ENCODE measurements around the gene MARK2.
A peak's percentile ranks its signal among the peaks of the same experiment; 100 is the strongest.

Gene MARK2

DNA sequence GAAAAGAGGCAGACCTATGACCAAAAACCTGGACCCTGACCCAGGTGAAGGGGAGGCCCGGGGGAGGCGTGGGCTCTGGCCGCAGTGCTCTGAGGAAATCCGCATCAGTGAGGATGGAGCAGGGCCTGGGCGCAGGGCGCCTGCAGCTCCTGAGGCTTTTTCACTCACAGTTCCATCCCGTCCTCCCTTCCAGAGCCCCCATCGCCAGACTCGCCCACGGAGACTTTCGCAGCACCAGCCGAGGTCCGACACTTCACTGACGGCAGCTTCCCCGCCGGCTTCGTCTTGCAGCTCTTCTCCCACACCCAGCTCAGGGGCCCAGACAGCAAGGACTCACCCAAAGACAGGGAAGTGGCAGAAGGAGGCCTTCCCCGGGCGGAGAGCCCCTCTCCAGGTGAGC lies 20.3 kb upstream of the MARK2 start:
- TF ChIP-seq USF1 (IDR thresholded peaks at IDR 0.05) = no peak
- TF ChIP-seq EP300 (IDR thresholded peaks at IDR 0.05; ENCODE audit: borderline replicate concordance) = no peak
- TF ChIP-seq REST (IDR thresholded peaks at IDR 0.05; ENCODE audit: low read depth) = no peak
- TF ChIP-seq MAX (IDR thresholded peaks at IDR 0.05) = no peak
- TF ChIP-seq EGR1 (IDR thresholded peaks at IDR 0.05) = no peak
- no peak for TF ChIP-seq FOXM1 (IDR thresholded peaks at IDR 0.05; ENCODE audit: borderline replicate concordance, low read depth)
- no peak for TF ChIP-seq RAD21 (IDR thresholded peaks at IDR 0.05; ENCODE audit: low read depth)
- TF ChIP-seq TEAD4 (IDR thresholded peaks at IDR 0.05) = no peak
- no peak for TF ChIP-seq CEBPB (IDR thresholded peaks at IDR 0.05)
- TF ChIP-seq TCF12 (IDR thresholded peaks at IDR 0.05; ENCODE audit: low read depth) = no peak
- no peak for TF ChIP-seq CREB1 (IDR thresholded peaks at IDR 0.05; ENCODE audit: low read depth)
- TF ChIP-seq YY1 (IDR thresholded peaks at IDR 0.05; ENCODE audit: low read depth) = no peak
- TF ChIP-seq TAF1 (IDR thresholded peaks at IDR 0.05; ENCODE audit: low read depth) = no peak
- no peak for TF ChIP-seq NFIC (IDR thresholded peaks at IDR 0.05)
- TF ChIP-seq ZBTB7A (IDR thresholded peaks at IDR 0.05; ENCODE audit: low read depth) = no peak

DNA sequence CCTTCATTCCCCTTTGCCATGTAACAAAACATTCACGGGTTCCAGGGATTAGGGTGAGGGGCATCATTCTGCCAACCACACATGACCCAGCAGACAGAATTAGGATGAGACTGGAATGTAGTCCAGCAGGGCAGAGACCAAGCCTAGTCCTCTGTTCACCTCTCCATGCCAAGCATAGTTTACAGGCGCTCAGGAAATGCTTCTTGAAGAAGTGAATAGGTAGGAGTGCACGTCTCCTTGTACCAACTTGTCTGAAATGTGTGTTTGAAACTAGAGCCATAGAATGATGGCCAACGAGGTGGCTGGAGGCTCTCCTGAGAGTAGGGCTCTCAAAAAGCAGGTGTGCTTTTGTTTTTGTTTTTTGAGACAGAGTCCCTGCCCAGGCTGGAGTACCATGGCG lies 17.5 kb upstream of the MARK2 start:
- TF ChIP-seq TAF1 (IDR thresholded peaks at IDR 0.05; ENCODE audit: low read depth) (no peak), TEAD4 (IDR thresholded peaks at IDR 0.05) (no peak), FOXM1 (IDR thresholded peaks at IDR 0.05; ENCODE audit: borderline replicate concordance, low read depth) (no peak), CEBPB (IDR thresholded peaks at IDR 0.05) (no peak), RAD21 (IDR thresholded peaks at IDR 0.05; ENCODE audit: low read depth) (no peak), EP300 (IDR thresholded peaks at IDR 0.05; ENCODE audit: borderline replicate concordance) (no peak), CREB1 (IDR thresholded peaks at IDR 0.05; ENCODE audit: low read depth) (no peak)

DNA sequence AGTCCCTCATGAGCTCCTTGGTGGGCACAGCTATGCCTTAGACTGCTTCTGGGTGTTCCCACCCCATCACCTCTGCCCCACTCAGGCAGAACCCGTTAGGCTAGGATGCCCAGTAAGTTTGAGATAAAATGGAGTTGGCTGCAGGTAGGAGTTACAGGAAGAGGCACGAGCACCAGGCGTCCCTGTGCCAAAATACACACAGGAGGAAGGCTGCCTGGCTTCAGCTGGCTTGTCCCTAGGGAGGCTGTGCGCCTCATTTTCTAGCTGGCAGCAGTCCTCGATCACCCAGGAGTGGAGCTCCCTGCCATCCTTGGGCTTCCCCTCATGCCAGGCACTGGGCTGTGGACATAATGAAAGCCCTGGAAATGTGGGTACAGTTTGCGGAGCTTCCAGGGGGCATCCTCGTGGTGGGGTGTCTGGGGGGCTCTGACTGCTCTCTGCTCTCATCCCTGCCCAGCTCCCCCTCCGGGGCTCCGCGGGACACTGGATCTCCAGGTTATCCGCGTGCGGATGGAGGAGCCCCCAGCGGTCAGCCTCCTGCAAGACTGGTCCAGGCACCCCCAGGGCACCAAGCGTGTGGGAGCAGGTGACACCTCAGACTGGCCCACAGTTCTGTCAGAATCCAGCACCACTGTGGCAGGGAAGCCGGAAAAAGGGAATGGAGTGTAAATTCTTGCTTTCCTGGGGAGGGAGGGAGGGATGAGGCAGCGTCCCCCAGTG lies 12.3 kb upstream of the MARK2 start:
- TF ChIP-seq EP300 (IDR thresholded peaks at IDR 0.05; ENCODE audit: borderline replicate concordance) (no peak), CREB1 (IDR thresholded peaks at IDR 0.05; ENCODE audit: low read depth) (no peak), USF1 (IDR thresholded peaks at IDR 0.05) (no peak), YY1 (IDR thresholded peaks at IDR 0.05; ENCODE audit: low read depth) (no peak), RAD21 (IDR thresholded peaks at IDR 0.05; ENCODE audit: low read depth) (no peak), ZBTB7A (IDR thresholded peaks at IDR 0.05; ENCODE audit: low read depth) (no peak), CEBPB (IDR thresholded peaks at IDR 0.05) (no peak), MAX (IDR thresholded peaks at IDR 0.05) (no peak), TCF12 (IDR thresholded peaks at IDR 0.05; ENCODE audit: low read depth) (no peak), REST (IDR thresholded peaks at IDR 0.05; ENCODE audit: low read depth) (no peak), TAF1 (IDR thresholded peaks at IDR 0.05; ENCODE audit: low read depth) (no peak), TEAD4 (IDR thresholded peaks at IDR 0.05) (no peak), EGR1 (IDR thresholded peaks at IDR 0.05) (no peak), NFIC (IDR thresholded peaks at IDR 0.05) (no peak), FOXM1 (IDR thresholded peaks at IDR 0.05; ENCODE audit: borderline replicate concordance, low read depth) (no peak)

GRCh38 chr11:63829823-63830489 lies 9.0 kb upstream of the MARK2 start:
- TF ChIP-seq MAX (IDR thresholded peaks at IDR 0.05) = no peak
- peak; percentile 46 for TF ChIP-seq RAD21 (IDR thresholded peaks at IDR 0.05; ENCODE audit: low read depth)

DNA sequence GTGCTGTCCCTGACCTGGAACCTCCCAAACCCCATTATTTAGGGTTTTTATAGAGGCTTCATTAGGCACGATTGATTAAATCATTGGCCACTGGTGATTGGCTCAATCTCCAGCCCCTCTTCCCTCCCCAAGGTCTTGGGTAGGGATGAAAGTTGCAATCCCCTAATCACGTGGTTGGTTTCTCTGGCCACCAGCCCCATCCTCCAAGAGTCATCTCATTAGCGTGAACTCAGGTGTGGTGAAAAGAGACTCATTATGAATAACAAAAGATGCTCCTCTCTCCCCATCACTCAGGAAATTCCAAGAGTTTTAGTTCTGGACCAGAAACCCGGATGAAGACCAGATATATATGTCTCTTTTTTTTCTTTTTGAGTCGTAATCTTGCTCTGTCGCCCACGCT lies 7.6 kb upstream of the MARK2 start:
- TF ChIP-seq FOXM1 (IDR thresholded peaks at IDR 0.05; ENCODE audit: borderline replicate concordance, low read depth) = no peak
- TF ChIP-seq USF1 (IDR thresholded peaks at IDR 0.05) = no peak
- TF ChIP-seq CEBPB (IDR thresholded peaks at IDR 0.05) = no peak
- no peak for TF ChIP-seq TAF1 (IDR thresholded peaks at IDR 0.05; ENCODE audit: low read depth)
- TF ChIP-seq TCF12 (IDR thresholded peaks at IDR 0.05; ENCODE audit: low read depth) = no peak
- no peak for TF ChIP-seq CREB1 (IDR thresholded peaks at IDR 0.05; ENCODE audit: low read depth)
- TF ChIP-seq ZBTB7A (IDR thresholded peaks at IDR 0.05; ENCODE audit: low read depth) = no peak
- no peak for TF ChIP-seq RAD21 (IDR thresholded peaks at IDR 0.05; ENCODE audit: low read depth)
- no peak for TF ChIP-seq REST (IDR thresholded peaks at IDR 0.05; ENCODE audit: low read depth)
- TF ChIP-seq YY1 (IDR thresholded peaks at IDR 0.05; ENCODE audit: low read depth) = no peak
- no peak for TF ChIP-seq NFIC (IDR thresholded peaks at IDR 0.05)
- TF ChIP-seq EGR1 (IDR thresholded peaks at IDR 0.05) = no peak
- TF ChIP-seq MAX (IDR thresholded peaks at IDR 0.05) = no peak
- TF ChIP-seq TEAD4 (IDR thresholded peaks at IDR 0.05) = no peak
- no peak for TF ChIP-seq EP300 (IDR thresholded peaks at IDR 0.05; ENCODE audit: borderline replicate concordance)

Data from Ishikawa (cell line).